Ascending aorta (tissue), 2 donors: Measurements from ENCODE around the gene POU3F1. TPM values are rescaled to one million over a fixed set of nuclear protein-coding genes. Genes with fewer than 3 reads are reported as not detected.

Source experiments
- DNase-seq, 2 donors: peaks; one replicate each; pipeline ENCODE4 v3.0.0-alpha.2; 2019; ENCODE audit warnings: low spot score in 2 of 2
- H3K27ac ChIP-seq, 2 donors: fragments of 200-600 bp; sonication (generic); one replicate each; pipeline ENCODE4 v1.5.1; 2016 to 2017; ENCODE audit warnings: mild to moderate bottlenecking in 1 of 2
- H3K27me3 ChIP-seq: fragments of 200-600 bp; sonication (generic); one replicate; pipeline ENCODE4 v1.5.1; 2017
- H3K36me3 ChIP-seq, 2 donors: fragments of 200-600 bp; sonication (generic); one replicate each; pipeline ENCODE4 v1.5.1; 2016
- H3K4me1 ChIP-seq, 2 donors: fragments of 200-600 bp; sonication (generic); one replicate each; pipeline ENCODE4 v1.5.1; 2016 to 2017; ENCODE audit warnings: mild to moderate bottlenecking in 1 of 2
- H3K4me3 ChIP-seq, 2 donors: fragments of 200-600 bp; sonication (generic); one replicate each; pipeline ENCODE4 v1.5.1; 2016 to 2017; ENCODE audit warnings: mild to moderate bottlenecking in 1 of 2
- H3K9me3 ChIP-seq, 2 donors: fragments of 200-600 bp; sonication (generic); one replicate each; pipeline ENCODE4 v1.5.1; 2016
- intact Hi-C: fragments of 100-400 bp; cut with DNase I; formaldehyde crosslinking; loops from one replicate; pipeline ENCODE4 v1.15.1; 2023
- total RNA-seq: library from RNA; depleted of rRNA; stranded (reverse); fragments of >200 nt; gene quantifications from one replicate; pipeline ENCODE4 v1.1.0, GENCODE V29; 2016
- TF ChIP-seq, protein P1 (sequence below), 3 experiments: fragments of 200-600 bp in 2 of 3; fragments of 450-650 bp in 1 of 3; sonication (generic) in 2 of 3; IDR thresholded peaks; one replicate each; pipeline ENCODE4 v1.5.1; 2016 to 2019; ENCODE audit warnings: antibody characterized with exemption in 3 of 3, mild to moderate bottlenecking in 1 of 3, moderate library complexity in 1 of 3

The POU3F1 gene
- total RNA-seq, 1 donor from 2014 or later, result not detected

GRCh38 chr1:38085666-38086330, 39.2 kb upstream of the POU3F1 start:
- TF ChIP-seq, protein P1, sequence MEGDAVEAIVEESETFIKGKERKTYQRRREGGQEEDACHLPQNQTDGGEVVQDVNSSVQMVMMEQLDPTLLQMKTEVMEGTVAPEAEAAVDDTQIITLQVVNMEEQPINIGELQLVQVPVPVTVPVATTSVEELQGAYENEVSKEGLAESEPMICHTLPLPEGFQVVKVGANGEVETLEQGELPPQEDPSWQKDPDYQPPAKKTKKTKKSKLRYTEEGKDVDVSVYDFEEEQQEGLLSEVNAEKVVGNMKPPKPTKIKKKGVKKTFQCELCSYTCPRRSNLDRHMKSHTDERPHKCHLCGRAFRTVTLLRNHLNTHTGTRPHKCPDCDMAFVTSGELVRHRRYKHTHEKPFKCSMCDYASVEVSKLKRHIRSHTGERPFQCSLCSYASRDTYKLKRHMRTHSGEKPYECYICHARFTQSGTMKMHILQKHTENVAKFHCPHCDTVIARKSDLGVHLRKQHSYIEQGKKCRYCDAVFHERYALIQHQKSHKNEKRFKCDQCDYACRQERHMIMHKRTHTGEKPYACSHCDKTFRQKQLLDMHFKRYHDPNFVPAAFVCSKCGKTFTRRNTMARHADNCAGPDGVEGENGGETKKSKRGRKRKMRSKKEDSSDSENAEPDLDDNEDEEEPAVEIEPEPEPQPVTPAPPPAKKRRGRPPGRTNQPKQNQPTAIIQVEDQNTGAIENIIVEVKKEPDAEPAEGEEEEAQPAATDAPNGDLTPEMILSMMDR (IDR thresholded peaks at IDR 0.05), result no peak
- intact Hi-C loops, result no loop called here
- no peaks in the 10 kb centered on the region for H3K27me3 ChIP-seq
- H3K4me1 ChIP-seq, result no peaks in the 10 kb centered on the region
- no peaks in the 10 kb centered on the region for H3K36me3 ChIP-seq
- H3K27ac ChIP-seq, result no peak overlapping the region
- DNase-seq, result no peak
- H3K4me3 ChIP-seq, result no peak overlapping the region
- no peaks in the 10 kb centered on the region for H3K9me3 ChIP-seq

- H3K27me3 ChIP-seq, result no peaks in the 10 kb centered on the region
- TF ChIP-seq, protein P1 (IDR thresholded peaks at IDR 0.05), result no peak
- no peak overlapping the region for H3K27ac ChIP-seq
- no peaks in the 10 kb centered on the region for H3K9me3 ChIP-seq
- no peaks in the 10 kb centered on the region for H3K36me3 ChIP-seq
- no peak for DNase-seq
- intact Hi-C loops, result no loop called here
- no peak overlapping the region for H3K4me3 ChIP-seq
- no peaks in the 10 kb centered on the region for H3K4me1 ChIP-seq
Measured at GRCh38 chr1:38084700-38085099, 38.1 kb upstream of the POU3F1 start.

- Histone ChIP-seq H3K27me3 (no peaks in the 10 kb centered on the region), H3K27ac (no peak overlapping the region), H3K36me3 (no peaks in the 10 kb centered on the region), H3K4me3 (no peak overlapping the region), H3K4me1 (no peaks in the 10 kb centered on the region), H3K9me3 (no peaks in the 10 kb centered on the region)
- intact Hi-C loops, result no loop called here
- DNase-seq, result no peak
- TF ChIP-seq, protein P1 (IDR thresholded peaks at IDR 0.05), result no peak
Measured at GRCh38 chr1:38084113-38084512, 37.5 kb upstream of the POU3F1 start.

DNA sequence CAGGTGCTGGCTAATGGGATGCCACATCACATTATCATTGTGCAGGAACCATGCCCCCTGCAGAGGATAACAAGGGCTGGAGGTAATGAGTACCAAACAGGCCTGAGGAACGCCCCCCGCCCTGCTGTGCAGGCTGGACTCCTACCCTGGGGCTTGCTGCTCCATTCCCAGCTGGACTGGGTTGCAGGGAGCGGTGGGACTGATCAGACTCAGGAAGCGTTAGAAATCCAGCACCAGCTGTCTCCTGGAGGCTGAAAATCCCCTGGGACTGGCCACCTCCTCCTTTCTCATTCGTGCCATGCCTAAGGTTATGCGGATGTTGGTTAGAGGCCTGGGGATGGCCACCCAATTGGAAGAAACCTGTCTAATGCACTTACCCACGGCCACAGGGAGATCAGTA, 36.9 kb upstream of the POU3F1 start:
- Histone ChIP-seq H3K4me3 (no peak overlapping the region), H3K9me3 (no peaks in the 10 kb centered on the region), H3K27me3 (no peaks in the 10 kb centered on the region), H3K36me3 (no peaks in the 10 kb centered on the region), H3K4me1 (no peaks in the 10 kb centered on the region), H3K27ac (no peak overlapping the region)
- TF ChIP-seq, protein P1 (IDR thresholded peaks at IDR 0.05), result no peak
- intact Hi-C loops, result no loop called here
- no peak for DNase-seq

DNA sequence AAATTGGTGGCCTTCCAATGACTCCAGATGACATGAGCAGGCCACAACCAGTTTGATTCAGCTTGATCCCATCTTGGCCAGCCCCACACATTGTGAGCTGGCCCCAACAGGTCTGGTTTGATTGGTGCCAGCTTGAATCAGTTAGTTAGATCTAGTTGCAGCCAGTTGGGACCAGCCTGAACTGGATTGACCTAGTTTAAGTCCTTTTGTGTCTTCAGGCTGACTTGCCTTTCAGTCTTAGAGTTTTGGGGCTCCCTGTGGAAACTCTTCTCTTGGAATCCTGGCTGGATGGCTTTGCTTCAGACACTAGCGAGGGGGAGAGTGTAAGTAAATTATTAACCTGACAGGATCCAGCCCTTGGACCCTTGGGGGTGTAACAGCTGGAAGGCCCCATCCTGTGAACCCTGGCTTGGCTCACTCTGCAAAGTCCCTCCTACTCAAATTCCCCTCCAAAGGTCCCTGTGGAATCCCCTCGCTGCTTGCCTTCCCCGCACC, 36.2 kb upstream of the POU3F1 start:
- DNase-seq, result no peak
- no peaks in the 10 kb centered on the region for H3K27me3 ChIP-seq
- no peak overlapping the region for H3K4me3 ChIP-seq
- no peaks in the 10 kb centered on the region for H3K36me3 ChIP-seq
- TF ChIP-seq, protein P1 (IDR thresholded peaks at IDR 0.05), result no peak
- no peaks in the 10 kb centered on the region for H3K4me1 ChIP-seq
- intact Hi-C loops, result no loop called here
- no peak overlapping the region for H3K27ac ChIP-seq
- no peaks in the 10 kb centered on the region for H3K9me3 ChIP-seq
